Small intestine (tissue), 7 donors: Measurements from ENCODE around the gene MKI67. TPM values are rescaled to one million over a fixed set of nuclear protein-coding genes. Genes with fewer than 3 reads are reported as not detected.

ENCODE experiments used
- DNase-seq, 2 donors: peaks; one replicate each; pipeline versions ENCODE4 v3.0.0 to v3.0.0-alpha.2; 2013
- FAIRE-seq: peaks from 2 replicates; lab custom pipeline; 2012; peaks lifted over from hg19 to GRCh38; lab: Jason Lieb, UNC
- H3K27ac ChIP-seq, 3 donors: one replicate each; pipeline ENCODE4 v1.5.1; 2013; ENCODE audit warnings: low read length in 2 of 3, mild to moderate bottlenecking in 2 of 3, control low read depth in 1 of 3, inconsistent platforms in 1 of 3, low read depth in 1 of 3, moderate library complexity in 1 of 3
- H3K27me3 ChIP-seq, 3 donors: one replicate each; pipeline ENCODE4 v1.6.1; 2013; ENCODE audit warnings: low read length in 3 of 3, inconsistent platforms in 1 of 3; ENCODE audit not compliant: control insufficient read depth in 3 of 3, insufficient read depth in 3 of 3
- H3K36me3 ChIP-seq, 3 donors: one replicate each; pipeline ENCODE4 v1.6.1; 2013; ENCODE audit warnings: low read length in 3 of 3, inconsistent platforms in 1 of 3, low read depth in 1 of 3, mild to moderate bottlenecking in 1 of 3, moderate library complexity in 1 of 3; ENCODE audit not compliant: control insufficient read depth in 3 of 3, insufficient read depth in 2 of 3
- H3K4me1 ChIP-seq, 3 donors: one replicate each; pipeline ENCODE4 v1.6.1; 2013; ENCODE audit warnings: low read length in 2 of 3, inconsistent platforms in 1 of 3, low read depth in 1 of 3, mild to moderate bottlenecking in 1 of 3, moderate library complexity in 1 of 3; ENCODE audit not compliant: control insufficient read depth in 3 of 3, insufficient read depth in 2 of 3
- H3K4me3 ChIP-seq, 3 donors: one replicate each; pipeline ENCODE4 v1.5.1; 2013; ENCODE audit warnings: low read length in 3 of 3, control low read depth in 1 of 3, inconsistent platforms in 1 of 3, low read depth in 1 of 3, mild to moderate bottlenecking in 1 of 3, moderate library complexity in 1 of 3
- H3K9me3 ChIP-seq, 2 donors: one replicate each; pipeline ENCODE4 v1.6.1; 2013; ENCODE audit warnings: low read depth in 1 of 2, low read length in 1 of 2; ENCODE audit not compliant: control insufficient read depth in 2 of 2, insufficient read depth in 1 of 2
- WGBS, 3 donors: extraction: QIAGEN DNeasy Blood & Tissue Kit; methylation state at CpG; one replicate each; pipeline ENCODE4 v1.1.7; 2013; 5-methylcytosine and 5-hydroxymethylcytosine counted together
- polyA plus RNA-seq, 4 donors: library from polyadenylated mRNA; stranded (reverse) in 3 of 4; unstranded in 1 of 4; fragments of 200-250 nt in 3 of 4; fragments of 120-200 nt in 1 of 4; gene quantifications; one replicate each; pipeline versions ENCODE4 v1.2.1 to v1.2.3, GENCODE V29; 2013
- donor health status: healthy with polysubstance abuse.
- donor health status: control.
- donor health status: control.
- donor health status: Bipolar disorder and iron deficiency.
- donor health status: healthy.

The MKI67 gene
- polyA plus RNA-seq, 4 donors, result 0.45 to 29.6 (median 15.5) TPM

GRCh38 chr10:128121750-128122412 lies 4.3 kb downstream of the MKI67 start:
- no peak overlapping the region for H3K27ac ChIP-seq
- FAIRE-seq (no peak), DNase-seq (no peak)
- no peak overlapping the region for H3K4me3 ChIP-seq
- peaks cover 0 to 4% (median 2%) of the 10 kb centered on the region in 3 donors for H3K4me1 ChIP-seq
- H3K9me3 ChIP-seq, result no peaks in the 10 kb centered on the region
- peaks cover 0 to 3% (median 0%) of the 10 kb centered on the region in 3 donors for H3K36me3 ChIP-seq
- H3K27me3 ChIP-seq, result no peaks in the 10 kb centered on the region
- WGBS, 3 donors, result 77 to 87% (median 86%) methylated on average over 5 of the region's 5 CpGs

GRCh38 chr10:128116851-128117615 lies 9.2 kb downstream of the MKI67 start:
- FAIRE-seq (no peak), DNase-seq (no peak)
- H3K4me1 ChIP-seq, result no peaks in the 10 kb centered on the region
- H3K9me3 ChIP-seq, result no peaks in the 10 kb centered on the region
- WGBS, 3 donors, result 89 to 94% (median 91%) methylated on average over 13 of the region's 13 CpGs
- H3K4me3 ChIP-seq, result no peak overlapping the region
- H3K27ac ChIP-seq, result no peak overlapping the region
- H3K27me3 ChIP-seq, result no peaks in the 10 kb centered on the region
- peaks cover 0 to 15% (median 0%) of the 10 kb centered on the region in 3 donors for H3K36me3 ChIP-seq

- WGBS, 3 donors, result 96 to 97% (median 96%) methylated on average over 4 of the region's 4 CpGs
- H3K4me3 ChIP-seq, result no peak overlapping the region
- peaks cover 0 to 15% (median 0%) of the 10 kb centered on the region in 3 donors for H3K36me3 ChIP-seq
- H3K27me3 ChIP-seq, result no peaks in the 10 kb centered on the region
- DNase-seq (no peak), FAIRE-seq (no peak)
- H3K4me1 ChIP-seq, result peaks cover 0 to 4% (median 0%) of the 10 kb centered on the region in 3 donors
- no peaks in the 10 kb centered on the region for H3K9me3 ChIP-seq
- H3K27ac ChIP-seq, result no peak overlapping the region
Measured at GRCh38 chr10:128116187-128116586, 10.0 kb downstream of the MKI67 start.

DNA sequence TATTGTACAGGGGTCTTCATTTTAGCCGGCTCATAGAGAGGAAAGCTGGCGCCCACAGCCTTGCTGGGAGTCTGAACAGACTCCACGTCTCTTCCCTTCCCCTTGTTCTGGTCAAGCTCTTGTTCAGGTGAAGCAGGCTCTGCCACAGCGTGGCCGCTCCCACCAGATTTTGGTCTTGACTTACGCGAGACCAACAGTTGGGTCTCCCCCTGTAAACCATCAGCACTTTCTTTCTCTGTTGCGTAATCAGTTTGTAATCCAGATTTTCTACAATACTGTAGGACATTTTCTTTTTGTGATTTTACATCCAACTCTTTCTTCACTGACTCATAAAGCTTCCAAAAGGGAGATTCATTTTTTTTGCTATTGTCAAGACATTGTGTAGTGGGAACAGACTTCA lies 10.9 kb downstream of the MKI67 start:
- no peak overlapping the region for H3K4me3 ChIP-seq
- peaks cover 0 to 6% (median 0%) of the 10 kb centered on the region in 3 donors for H3K4me1 ChIP-seq
- 97 to 98% (median 98%) methylated on average over 8 of the region's 8 CpGs for whole genome bisulfite sequencing, 3 donors
- H3K36me3 ChIP-seq, result peaks cover 0 to 17% (median 0%) of the 10 kb centered on the region in 3 donors
- no peaks in the 10 kb centered on the region for H3K27me3 ChIP-seq
- H3K9me3 ChIP-seq, result no peaks in the 10 kb centered on the region
- DNase-seq (no peak), FAIRE-seq (no peak)
- H3K27ac ChIP-seq, result no peak overlapping the region

DNA sequence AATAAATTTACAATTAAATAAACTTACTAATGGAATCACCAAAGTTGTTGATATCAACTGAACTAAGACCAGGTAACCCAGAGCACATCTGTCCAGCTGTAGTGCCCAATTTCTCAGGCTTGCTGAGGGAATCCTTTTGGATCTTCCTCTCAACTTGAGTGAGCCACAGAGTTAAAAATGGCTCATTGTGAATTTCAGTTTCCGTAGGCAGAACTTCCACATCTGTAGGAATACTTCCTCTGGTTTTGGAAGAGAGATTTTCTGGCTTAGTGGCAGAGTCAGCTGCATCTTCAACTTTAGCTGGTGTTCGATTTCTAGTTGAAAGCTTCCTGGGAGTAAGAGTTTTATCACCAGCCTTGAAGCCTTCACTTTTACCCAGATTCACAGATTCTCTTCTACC lies 11.3 kb downstream of the MKI67 start:
- whole genome bisulfite sequencing, 3 donors, result 91 to 95% (median 95%) methylated on average over 2 of the region's 2 CpGs
- H3K27ac ChIP-seq, result no peak overlapping the region
- H3K4me1 ChIP-seq, result peaks cover 0 to 6% (median 0%) of the 10 kb centered on the region in 3 donors
- peaks cover 0 to 17% (median 0%) of the 10 kb centered on the region in 3 donors for H3K36me3 ChIP-seq
- DNase-seq, result no peak
- FAIRE-seq, result no peak
- no peak overlapping the region for H3K4me3 ChIP-seq
- no peaks in the 10 kb centered on the region for H3K9me3 ChIP-seq
- no peaks in the 10 kb centered on the region for H3K27me3 ChIP-seq

GRCh38 chr10:128113026-128113425 lies 13.2 kb downstream of the MKI67 start:
- FAIRE-seq (no peak), DNase-seq (no peak)
- Histone ChIP-seq H3K27me3 (no peaks in the 10 kb centered on the region), H3K27ac (no peak overlapping the region), H3K4me3 (no peak overlapping the region), H3K36me3 (peaks cover 0 to 23% (median 0%) of the 10 kb centered on the region in 3 donors), H3K9me3 (peaks cover 0 to under 1% of the 10 kb centered on the region in 2 donors), H3K4me1 (peaks cover 0 to 6% (median 0%) of the 10 kb centered on the region in 3 donors)
- 95 to 97% (median 96%) methylated on average over 13 of the region's 13 CpGs for WGBS, 3 donors

- peaks cover 0 to 6% (median 0%) of the 10 kb centered on the region in 3 donors for H3K4me1 ChIP-seq
- no peak overlapping the region for H3K4me3 ChIP-seq
- H3K9me3 ChIP-seq, result peaks cover 0 to 9% of the 10 kb centered on the region in 2 donors
- H3K27ac ChIP-seq, result no peak overlapping the region
- DNase-seq, result peak in 1 of 2 donors; percentile 60
- H3K36me3 ChIP-seq, result peaks cover 0 to 34% (median 0%) of the 10 kb centered on the region in 3 donors
- FAIRE-seq, result no peak
- H3K27me3 ChIP-seq, result no peaks in the 10 kb centered on the region
- 68 to 79% (median 79%) methylated on average over 6 of the region's 6 CpGs for WGBS, 3 donors
Measured at GRCh38 chr10:128111696-128112095, 14.5 kb downstream of the MKI67 start.

- H3K4me1 ChIP-seq, result peaks cover 0 to 6% (median 0%) of the 10 kb centered on the region in 3 donors
- no peaks in the 10 kb centered on the region for H3K27me3 ChIP-seq
- FAIRE-seq, result no peak
- no peak overlapping the region for H3K4me3 ChIP-seq
- H3K27ac ChIP-seq, result no peak overlapping the region
- WGBS, 3 donors, result 98 to 99% (median 98%) methylated on average over 3 of the region's 3 CpGs
- peaks cover 0 to 19% of the 10 kb centered on the region in 2 donors for H3K9me3 ChIP-seq
- H3K36me3 ChIP-seq, result peaks cover 0 to 47% (median 0%) of the 10 kb centered on the region in 3 donors
- no peak for DNase-seq
Measured at GRCh38 chr10:128110339-128110738, 15.9 kb downstream of the MKI67 start.
